Stomach (tissue), 9 donors: Measurements from ENCODE around the gene FGGY. TPM values are rescaled to one million over a fixed set of nuclear protein-coding genes. Genes with fewer than 3 reads are reported as not detected.
"Not testable (repeated sequence)": the region's sequence is repeated elsewhere in the genome, so short reads cannot be mapped to it uniquely, and the experiment has no call there.

Experiments
- DNase-seq, 2 donors: peaks; one replicate each; pipeline versions ENCODE4 v3.0.0 to v3.0.0-alpha.2; 2013 to 2019
- H3K27ac ChIP-seq, 5 donors: fragments of 200-600 bp in 4 of 5; sonication (generic) in 4 of 5; one replicate each; pipeline ENCODE4 v1.5.1; 2013 to 2019; ENCODE audit warnings: mild to moderate bottlenecking in 1 of 5, moderate library complexity in 1 of 5
- H3K27me3 ChIP-seq, 3 donors: fragments of 200-600 bp; sonication (generic); one replicate each; pipeline ENCODE4 v1.5.1; 2017 to 2019; ENCODE audit warnings: mixed run types in 1 of 3
- H3K36me3 ChIP-seq, 4 donors: fragments of 200-600 bp; sonication (generic); 1 replicate in 3 of 4; 2 replicates in 1 of 4; pipeline ENCODE4 v1.5.1; 2016 to 2019
- H3K4me1 ChIP-seq, 4 donors: fragments of 200-600 bp; sonication (generic); one replicate each; pipeline ENCODE4 v1.5.1; 2016 to 2019
- H3K4me3 ChIP-seq, 4 donors: fragments of 200-600 bp; sonication (generic) in 3 of 4; one replicate each; pipeline ENCODE4 v1.5.1; 2016 to 2019; ENCODE audit warnings: mild to moderate bottlenecking in 1 of 4
- H3K9me3 ChIP-seq, 4 donors: fragments of 200-600 bp; sonication (generic); one replicate each; pipeline ENCODE4 v1.5.1; 2016 to 2019
- EP300 ChIP-seq: sonication (generic); formaldehyde crosslinking; IDR thresholded peaks from one replicate; pipeline ENCODE4 v1.6.1; 2017; ENCODE audit warnings: antibody characterized with exemption
- POLR2A ChIP-seq, 4 donors: fragments of 450-650 bp; IDR thresholded peaks; one replicate each; pipeline ENCODE4 v1.6.1; 2016; ENCODE audit warnings: antibody characterized with exemption in 4 of 4, control low read depth in 2 of 4, mild to moderate bottlenecking in 1 of 4, moderate library complexity in 1 of 4
- POLR2AphosphoS5 ChIP-seq, 3 donors: sonication (generic); formaldehyde crosslinking; IDR thresholded peaks; one replicate each; pipeline ENCODE4 v1.6.1; 2016; ENCODE audit warnings: antibody characterized with exemption in 3 of 3
- WGBS, 5 donors: extraction: QIAGEN DNeasy Blood & Tissue Kit in 3 of 5; methylation state at CpG; one replicate each; pipeline versions ENCODE4 v1.1.5 to v1.1.7; 2013 to 2018; 5-methylcytosine and 5-hydroxymethylcytosine counted together
- intact Hi-C: fragments of 100-400 bp; cut with DNase I; formaldehyde crosslinking; loops from one replicate; pipeline ENCODE4 v1.15.1; 2023; ENCODE audit warnings: low total_unique reads
- polyA plus RNA-seq, 3 donors: library from polyadenylated mRNA; stranded (reverse); fragments of 200-250 nt; gene quantifications; one replicate each; pipeline ENCODE4 v1.2.3, GENCODE V29; 2013
- total RNA-seq, 5 donors: library from RNA; depleted of rRNA; stranded (reverse); fragments of >200 nt; gene quantifications; one replicate each; pipeline versions ENCODE4 v1.1.0 to v1.2.3, GENCODE V29; 2014 to 2016
- TF ChIP-seq, protein P1 (sequence below), 7 experiments: fragments of 450-650 bp in 4 of 7; fragments of 200-600 bp in 3 of 7; sonication (generic) in 3 of 7; IDR thresholded peaks; one replicate each; pipeline ENCODE4 v1.5.1; 2016 to 2019; ENCODE audit warnings: antibody characterized with exemption in 7 of 7, control low read depth in 2 of 7, mild to moderate bottlenecking in 1 of 7
- donor health status: healthy with polysubstance abuse.
- donor health status: Bipolar disorder and iron deficiency.
- donor health status: healthy.

The FGGY gene
- total and polyA plus RNA-seq, 8 donors: 6.2 to 40.6 (median 10.8) TPM

DNA sequence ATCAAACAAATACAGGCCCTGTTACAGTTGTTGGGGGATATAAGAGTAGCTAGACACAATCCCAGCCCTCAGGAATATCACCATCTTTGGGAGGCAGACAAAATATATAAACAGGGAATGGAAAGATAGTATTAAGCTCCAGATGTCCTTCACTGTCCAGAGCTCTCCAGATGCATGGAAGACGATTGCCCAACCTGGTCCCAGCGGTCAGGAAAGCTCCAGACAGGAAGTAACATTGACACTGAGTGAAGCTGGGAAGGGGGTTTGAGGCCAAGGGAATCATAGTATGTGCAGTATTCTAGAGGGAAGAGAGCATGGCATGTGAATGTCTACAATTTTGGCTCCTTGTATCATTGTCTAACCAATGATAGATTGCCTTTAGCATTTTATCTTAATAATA is 344.0 kb downstream of the FGGY start:
- no peak for TF ChIP-seq EP300
- no peak for TF ChIP-seq POLR2A (IDR thresholded peaks at IDR 0.05)
- no peak for TF ChIP-seq POLR2AphosphoS5 (IDR thresholded peaks at IDR 0.05)
- TF ChIP-seq, protein P1, sequence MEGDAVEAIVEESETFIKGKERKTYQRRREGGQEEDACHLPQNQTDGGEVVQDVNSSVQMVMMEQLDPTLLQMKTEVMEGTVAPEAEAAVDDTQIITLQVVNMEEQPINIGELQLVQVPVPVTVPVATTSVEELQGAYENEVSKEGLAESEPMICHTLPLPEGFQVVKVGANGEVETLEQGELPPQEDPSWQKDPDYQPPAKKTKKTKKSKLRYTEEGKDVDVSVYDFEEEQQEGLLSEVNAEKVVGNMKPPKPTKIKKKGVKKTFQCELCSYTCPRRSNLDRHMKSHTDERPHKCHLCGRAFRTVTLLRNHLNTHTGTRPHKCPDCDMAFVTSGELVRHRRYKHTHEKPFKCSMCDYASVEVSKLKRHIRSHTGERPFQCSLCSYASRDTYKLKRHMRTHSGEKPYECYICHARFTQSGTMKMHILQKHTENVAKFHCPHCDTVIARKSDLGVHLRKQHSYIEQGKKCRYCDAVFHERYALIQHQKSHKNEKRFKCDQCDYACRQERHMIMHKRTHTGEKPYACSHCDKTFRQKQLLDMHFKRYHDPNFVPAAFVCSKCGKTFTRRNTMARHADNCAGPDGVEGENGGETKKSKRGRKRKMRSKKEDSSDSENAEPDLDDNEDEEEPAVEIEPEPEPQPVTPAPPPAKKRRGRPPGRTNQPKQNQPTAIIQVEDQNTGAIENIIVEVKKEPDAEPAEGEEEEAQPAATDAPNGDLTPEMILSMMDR (IDR thresholded peaks at IDR 0.05): no peak
- intact Hi-C loops: no loop called here
- Histone ChIP-seq H3K9me3 (no peaks in the 10 kb centered on the region), H3K36me3 (no peaks in the 10 kb centered on the region), H3K27ac (no peak overlapping the region), H3K27me3 (no peaks in the 10 kb centered on the region), H3K4me3 (no peak overlapping the region), H3K4me1 (peaks cover 4 to 12% (median 9%) of the 10 kb centered on the region in 4 donors)
- 71 to 83% (median 81%) methylated on average over 2 of the region's 2 CpGs for WGBS, 5 donors
- no peak for DNase-seq

DNA sequence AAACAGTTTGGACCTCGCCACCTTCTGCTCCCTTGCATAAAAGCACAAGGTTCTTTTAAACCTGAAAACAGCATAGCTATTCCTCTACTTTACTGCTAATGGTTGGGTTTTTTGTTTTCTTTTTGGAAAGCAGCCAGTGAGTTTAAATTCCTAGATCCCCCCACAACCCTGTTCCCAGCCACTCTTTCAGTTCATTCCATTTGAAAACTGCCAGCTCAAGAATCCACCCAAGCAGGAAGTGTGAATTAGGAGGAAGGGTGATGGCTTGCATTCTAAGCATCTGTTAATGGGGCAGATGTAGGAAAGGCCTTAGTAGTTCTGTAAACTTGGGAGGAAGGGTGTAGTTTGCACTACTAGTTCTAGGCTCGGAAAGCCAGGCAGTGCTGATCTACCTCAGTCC is 344.9 kb downstream of the FGGY start:
- H3K4me3 ChIP-seq: no peak overlapping the region
- no peaks in the 10 kb centered on the region for H3K27me3 ChIP-seq
- no peak overlapping the region for H3K27ac ChIP-seq
- H3K4me1 ChIP-seq: peaks cover 4 to 12% (median 10%) of the 10 kb centered on the region in 4 donors
- 73 to 95% (median 89%) methylated on average over 2 of the region's 2 CpGs for WGBS, 5 donors
- H3K9me3 ChIP-seq: no peaks in the 10 kb centered on the region
- intact Hi-C loops: no loop called here
- H3K36me3 ChIP-seq: no peaks in the 10 kb centered on the region
- TF ChIP-seq, protein P1 (IDR thresholded peaks at IDR 0.05): no peak
- TF ChIP-seq POLR2A (IDR thresholded peaks at IDR 0.05): no peak
- no peak for TF ChIP-seq EP300
- TF ChIP-seq POLR2AphosphoS5 (IDR thresholded peaks at IDR 0.05): no peak
- peak in 1 of 2 donors; percentile 18 for DNase-seq

DNA sequence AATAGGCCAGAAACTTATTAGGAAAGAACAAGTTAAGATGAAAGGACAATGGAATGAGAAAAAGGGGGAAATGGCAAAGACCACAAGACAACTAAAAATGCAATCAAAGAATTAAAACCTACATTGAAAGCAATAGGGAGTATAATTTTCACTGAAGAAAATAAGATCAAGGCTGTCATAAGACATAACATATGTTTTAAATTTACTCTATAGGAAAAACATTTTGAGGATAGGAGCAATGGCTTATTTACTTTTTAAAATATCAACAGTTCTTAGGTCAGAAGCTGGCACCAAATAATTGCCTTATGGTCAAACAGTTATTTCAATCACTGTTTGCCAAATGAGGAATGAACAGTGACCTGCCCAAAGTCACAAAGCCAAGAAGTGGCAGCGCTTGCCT is 346.6 kb downstream of the FGGY start:
- TF ChIP-seq POLR2A (IDR thresholded peaks at IDR 0.05): no peak
- no peak for TF ChIP-seq POLR2AphosphoS5 (IDR thresholded peaks at IDR 0.05)
- TF ChIP-seq, protein P1 (IDR thresholded peaks at IDR 0.05): no peak
- no peak for TF ChIP-seq EP300
- no peak overlapping the region for H3K27ac ChIP-seq
- no peak overlapping the region for H3K4me3 ChIP-seq
- peaks cover 0 to 5% (median 2%) of the 10 kb centered on the region in 4 donors for H3K4me1 ChIP-seq
- no peaks in the 10 kb centered on the region for H3K36me3 ChIP-seq
- no peak for DNase-seq
- intact Hi-C loops: no loop called here
- no peaks in the 10 kb centered on the region for H3K27me3 ChIP-seq
- no peaks in the 10 kb centered on the region for H3K9me3 ChIP-seq
- WGBS, 5 donors: 81 to 100% (median 94%) methylated on average over 1 of the region's 1 CpG

DNA sequence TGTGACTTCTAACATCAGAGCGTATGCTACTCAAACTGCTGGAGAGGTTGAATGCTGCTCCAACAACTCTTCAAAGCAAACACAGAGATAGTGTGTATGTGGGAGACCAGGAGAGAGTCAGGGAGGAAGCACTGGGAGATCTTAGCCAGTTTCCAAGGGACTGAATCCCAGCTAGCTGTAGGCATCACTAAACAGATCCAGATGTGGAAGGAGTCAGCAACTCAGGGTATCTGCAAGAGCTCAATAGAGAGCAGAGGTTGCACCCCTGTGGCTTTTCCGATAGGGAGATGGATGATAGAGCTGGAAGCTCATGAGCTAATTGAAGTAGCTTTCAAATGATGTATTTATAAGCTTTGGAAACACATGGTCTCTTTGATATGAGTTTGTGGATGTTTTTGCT is 349.0 kb downstream of the FGGY start:
- WGBS, 5 donors: 79 to 95% (median 88%) methylated on average over 2 of the region's 2 CpGs
- Histone ChIP-seq H3K9me3 (no peaks in the 10 kb centered on the region), H3K4me1 (peaks cover 0 to 4% (median 0%) of the 10 kb centered on the region in 4 donors), H3K4me3 (no peak overlapping the region), H3K36me3 (no peaks in the 10 kb centered on the region), H3K27me3 (no peaks in the 10 kb centered on the region), H3K27ac (peak overlapping the region in 1 of 5 donors; percentile 26)
- no peak for TF ChIP-seq POLR2A (IDR thresholded peaks at IDR 0.05)
- TF ChIP-seq, protein P1 (IDR thresholded peaks at IDR 0.05): no peak
- TF ChIP-seq POLR2AphosphoS5 (IDR thresholded peaks at IDR 0.05): no peak
- intact Hi-C loops: no loop called here
- peak in 1 of 2 donors; percentile 40 for DNase-seq

DNA sequence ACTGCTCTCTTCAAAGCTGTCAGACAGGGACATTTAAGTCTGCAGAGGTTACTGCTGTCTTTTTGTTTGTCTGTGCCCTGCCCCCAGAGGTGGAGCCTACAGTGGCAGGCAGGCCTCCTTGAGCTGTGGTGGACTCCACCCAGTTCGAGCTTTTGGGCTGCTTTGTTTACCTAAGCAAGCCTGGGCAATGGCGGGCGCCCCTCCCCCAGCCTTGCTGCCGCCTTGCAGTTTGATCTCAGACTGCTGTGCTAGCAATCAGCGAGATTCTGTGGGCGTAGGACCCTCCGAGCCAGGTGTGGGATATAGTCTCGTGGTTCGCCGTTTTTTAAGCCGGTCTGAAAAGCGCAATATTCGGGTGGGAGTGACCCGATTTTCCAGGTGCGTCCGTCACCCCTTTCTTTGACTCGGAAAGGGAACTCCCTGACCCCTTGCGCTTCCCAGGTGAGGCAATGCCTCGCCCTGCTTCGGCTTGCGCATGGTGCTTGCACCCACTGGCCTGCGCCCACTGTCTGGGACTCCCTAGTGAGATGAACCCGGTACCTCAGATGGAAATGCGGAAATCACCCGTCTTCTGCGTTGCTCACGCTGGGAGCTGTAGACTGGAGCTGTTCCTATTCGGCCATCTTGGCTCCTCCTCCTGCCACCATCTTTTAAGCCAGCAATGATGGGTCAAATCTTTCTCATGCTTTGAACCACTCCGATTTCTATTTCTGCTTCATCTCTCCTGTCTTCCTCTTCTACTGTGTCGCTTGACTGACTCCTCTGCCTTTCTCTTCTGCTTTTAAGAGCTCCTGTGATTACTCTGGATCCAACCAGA is 356.5 kb downstream of the FGGY start:
- H3K27me3 ChIP-seq, H3K27ac ChIP-seq, intact Hi-C loops, DNase-seq, H3K36me3 ChIP-seq, H3K4me1 ChIP-seq, H3K9me3 ChIP-seq, H3K4me3 ChIP-seq: not testable (repeated sequence)
- WGBS, 5 donors: 84 to 99% (median 90%) methylated on average over 9 to 25 of the region's 30 CpGs
